ENCODE measurements around the gene SLC16A8.
"Not testable (repeated sequence)": the region's sequence is repeated elsewhere in the genome, so short reads cannot be mapped to it uniquely, and the experiment has no call there.

Gene SLC16A8

GRCh38 chr22:38081636-38081940, 2.4 kb downstream of the SLC16A8 start:
- H3K36me3 ChIP-seq, result no peaks in the 10 kb centered on the region
- H3K9me3 ChIP-seq (ENCODE audit: severe bottlenecking), result no peaks in the 10 kb centered on the region
- TF ChIP-seq CTCF (IDR thresholded peaks at IDR 0.05; ENCODE audit: low read depth, low read length), result no peak
- no peak for DNase-seq
- H3K27me3 ChIP-seq (ENCODE audit: insufficient read depth, low read depth, severe bottlenecking), result no peaks in the 10 kb centered on the region
- H3K4me3 ChIP-seq (ENCODE audit: low read depth, low read length), result no peak overlapping the region
- no peak overlapping the region for H3K27ac ChIP-seq

- no peak for DNase-seq
These were observed 2.9 kb downstream of the SLC16A8 start for GRCh38 chr22:38080850-38081635.

GRCh38 chr22:38080474-38080849, 3.5 kb downstream of the SLC16A8 start:
- no peak for DNase-seq

More at GRCh38 chr22:38080850-38081635, 2.9 kb downstream of the SLC16A8 start:
- H3K27me3 ChIP-seq (ENCODE audit: insufficient read depth, low read depth, severe bottlenecking), result no peaks in the 10 kb centered on the region
- no peaks in the 10 kb centered on the region for H3K36me3 ChIP-seq
- no peaks in the 10 kb centered on the region for H3K9me3 ChIP-seq (ENCODE audit: severe bottlenecking)
- no peak overlapping the region for H3K27ac ChIP-seq
- no peak for TF ChIP-seq CTCF (IDR thresholded peaks at IDR 0.05; ENCODE audit: low read depth, low read length)
- H3K4me3 ChIP-seq (ENCODE audit: low read depth, low read length), result no peak overlapping the region

DNA sequence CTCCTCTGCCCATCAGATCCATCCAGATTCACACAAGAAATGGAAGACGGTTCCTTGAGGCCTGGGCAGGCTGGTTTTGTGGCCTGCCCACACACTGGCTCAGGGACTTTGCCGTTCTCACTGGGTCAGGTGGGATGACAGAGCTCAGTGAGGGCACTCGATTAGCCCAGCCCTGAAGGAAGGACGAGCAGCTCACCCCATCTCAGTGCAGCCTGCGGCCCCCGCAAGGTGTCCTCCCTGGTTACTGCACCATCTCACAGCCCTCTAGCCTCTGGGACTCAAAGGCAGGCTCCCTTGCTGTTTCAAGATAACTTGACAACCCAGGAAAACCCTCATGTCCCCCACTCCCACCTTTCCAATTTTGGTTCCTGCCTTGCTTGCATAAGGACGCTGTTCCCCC, 4.2 kb downstream of the SLC16A8 start:
- H3K27ac ChIP-seq, result no peak overlapping the region
- H3K9me3 ChIP-seq (ENCODE audit: severe bottlenecking), result no peaks in the 10 kb centered on the region
- peaks cover 3% of the 10 kb centered on the region; the same call in 1 of the 2 replicates for H3K36me3 ChIP-seq
- no peak for DNase-seq
- TF ChIP-seq CTCF (IDR thresholded peaks at IDR 0.05; ENCODE audit: low read depth, low read length), result no peak
- no peaks in the 10 kb centered on the region for H3K27me3 ChIP-seq (ENCODE audit: insufficient read depth, low read depth, severe bottlenecking)
- H3K4me3 ChIP-seq (ENCODE audit: low read depth, low read length), result no peak overlapping the region

More at GRCh38 chr22:38080474-38080849, 3.5 kb downstream of the SLC16A8 start:
- no peak overlapping the region for H3K4me3 ChIP-seq (ENCODE audit: low read depth, low read length)
- H3K27me3 ChIP-seq (ENCODE audit: insufficient read depth, low read depth, severe bottlenecking), result no peaks in the 10 kb centered on the region
- H3K27ac ChIP-seq, result no peak overlapping the region
- H3K36me3 ChIP-seq, result no peaks in the 10 kb centered on the region; the same call in 1 of the 2 replicates
- no peak for TF ChIP-seq CTCF (IDR thresholded peaks at IDR 0.05; ENCODE audit: low read depth, low read length)
- no peaks in the 10 kb centered on the region for H3K9me3 ChIP-seq (ENCODE audit: severe bottlenecking)

DNA sequence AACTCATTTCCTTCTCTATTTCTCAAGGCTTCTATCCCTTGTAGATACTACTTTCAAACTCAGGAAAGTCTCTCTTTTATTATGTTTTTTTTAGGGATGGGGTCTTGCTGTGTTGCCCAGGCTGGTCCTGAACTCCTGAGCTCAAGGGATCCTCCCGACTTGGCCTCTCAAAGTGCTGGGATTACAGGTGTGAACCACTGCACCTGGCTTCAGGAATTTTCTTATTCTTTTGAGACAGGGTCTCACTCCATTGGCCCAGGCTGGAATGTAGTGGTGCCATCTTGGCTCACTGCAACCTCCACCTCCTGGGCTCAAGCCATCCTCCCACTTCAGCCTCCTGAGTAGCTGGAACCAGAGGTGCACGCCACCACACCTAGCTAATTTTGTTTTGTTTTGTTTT, 4.8 kb downstream of the SLC16A8 start:
- not testable (repeated sequence) for H3K27me3 ChIP-seq (ENCODE audit: insufficient read depth, low read depth, severe bottlenecking)

GRCh38 chr22:38078046-38078840, 5.7 kb downstream of the SLC16A8 start:
- H3K9me3 ChIP-seq (ENCODE audit: severe bottlenecking), result no peaks in the 10 kb centered on the region
- no peak for DNase-seq
- no peaks in the 10 kb centered on the region for H3K27me3 ChIP-seq (ENCODE audit: insufficient read depth, low read depth, severe bottlenecking)
- H3K27ac ChIP-seq, result no peak overlapping the region
- peaks cover 11% of the 10 kb centered on the region for H3K36me3 ChIP-seq
- no peak for TF ChIP-seq CTCF (IDR thresholded peaks at IDR 0.05; ENCODE audit: low read depth, low read length)
- H3K4me3 ChIP-seq (ENCODE audit: low read depth, low read length), result no peak overlapping the region

More for the DNA sequence above, 4.8 kb downstream of the SLC16A8 start:
- not testable (repeated sequence) for H3K36me3 ChIP-seq; H3K27ac ChIP-seq; H3K4me3 ChIP-seq (ENCODE audit: low read depth, low read length); H3K9me3 ChIP-seq (ENCODE audit: severe bottlenecking); DNase-seq
